GM19023 (cell line): ENCODE measurements around the gene KIZ.

Experiments used
- ATAC-seq: cut with Tn5 transposase; IDR thresholded peaks from one replicate; pipeline ENCODE4 v1.9.1; 2021; ENCODE audit warnings: mild to moderate bottlenecking, moderate library complexity; ENCODE audit not compliant: unreplicated experiment

KIZ gene, protein sequence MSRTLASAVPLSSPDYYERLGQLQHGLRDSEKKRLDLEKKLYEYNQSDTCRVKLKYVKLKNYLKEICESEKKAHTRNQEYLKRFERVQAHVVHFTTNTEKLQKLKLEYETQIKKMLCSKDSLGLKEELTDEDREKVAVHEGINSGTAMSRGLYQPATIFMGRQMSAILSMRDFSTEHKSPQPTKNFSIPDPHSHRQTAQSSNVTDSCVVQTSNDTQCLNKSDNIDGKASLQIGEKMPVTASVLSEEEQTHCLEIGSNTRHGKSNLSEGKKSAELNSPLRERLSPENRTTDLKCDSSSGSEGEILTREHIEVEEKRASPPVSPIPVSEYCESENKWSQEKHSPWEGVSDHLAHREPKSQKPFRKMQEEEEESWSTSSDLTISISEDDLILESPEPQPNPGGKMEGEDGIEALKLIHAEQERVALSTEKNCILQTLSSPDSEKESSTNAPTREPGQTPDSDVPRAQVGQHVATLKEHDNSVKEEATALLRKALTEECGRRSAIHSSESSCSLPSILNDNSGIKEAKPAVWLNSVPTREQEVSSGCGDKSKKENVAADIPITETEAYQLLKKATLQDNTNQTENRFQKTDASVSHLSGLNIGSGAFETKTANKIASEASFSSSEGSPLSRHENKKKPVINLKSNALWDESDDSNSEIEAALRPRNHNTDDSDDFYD

DNA sequence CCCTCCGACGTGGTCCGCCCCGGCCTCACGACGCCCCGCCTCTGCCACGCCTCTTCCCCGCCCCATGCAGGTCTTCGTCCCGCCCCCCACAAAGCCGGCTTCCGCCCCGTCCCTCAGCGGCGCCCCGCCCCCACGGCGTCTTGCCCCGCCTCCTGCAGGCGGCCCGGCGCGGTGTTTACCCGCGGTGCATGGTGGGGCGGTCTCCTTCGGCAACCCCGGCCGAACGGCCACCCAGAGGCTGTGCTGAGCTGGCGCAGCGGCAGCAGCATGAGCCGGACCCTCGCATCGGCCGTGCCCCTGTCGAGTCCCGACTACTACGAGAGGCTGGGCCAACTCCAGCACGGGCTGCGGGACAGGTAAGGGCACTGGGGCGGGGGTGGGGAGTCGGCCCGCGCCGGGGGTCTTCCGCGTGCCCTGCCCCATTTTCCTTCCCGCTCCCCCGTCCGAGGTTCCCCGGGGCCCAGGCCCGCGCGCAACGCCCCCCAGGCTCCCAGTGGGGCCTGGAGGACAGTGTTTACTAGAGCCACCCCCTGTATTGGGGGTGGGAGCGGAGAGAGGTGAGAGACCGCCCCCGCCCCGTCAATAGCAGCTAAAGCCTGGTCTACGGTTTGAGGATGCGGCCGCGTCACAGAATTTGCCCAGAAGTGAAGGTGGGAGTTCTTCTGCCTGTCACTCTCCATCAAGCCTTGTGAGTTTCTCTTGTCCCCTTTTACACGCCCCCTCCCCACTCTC is at the start of gene KIZ:
TSS of gene KIZ (plus strand) at position 234 of the 732 bp plus-strand sequence. CDS start at position 268, 34 bp downstream.
- peak; percentile 98 for ATAC-seq

DNA sequence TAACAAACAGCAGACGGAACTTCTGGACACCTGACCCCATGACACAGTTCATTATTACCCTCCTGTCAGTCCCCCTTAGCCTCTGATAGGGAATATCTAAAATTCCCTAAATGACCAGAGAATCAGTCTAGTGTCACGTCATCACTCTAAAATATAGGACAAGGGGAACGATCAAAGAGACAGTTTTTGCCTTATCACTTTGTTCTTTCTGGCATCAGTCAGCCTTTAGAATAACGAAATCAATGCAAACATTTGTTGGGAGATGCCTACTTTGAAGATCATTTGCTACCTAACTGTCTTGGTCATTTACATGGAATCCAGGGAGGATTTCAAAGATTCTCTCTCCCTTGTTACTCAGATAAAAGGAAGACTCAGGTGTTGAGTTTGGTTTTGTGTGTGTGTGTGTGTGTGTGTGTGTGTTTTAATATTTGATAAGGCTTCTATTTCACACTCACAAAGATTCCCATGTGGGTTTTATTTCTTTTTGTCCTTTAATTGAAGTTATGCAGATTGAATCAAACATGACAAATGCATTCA is 48.0 kb upstream of the KIZ start:
- no peak for ATAC-seq

DNA sequence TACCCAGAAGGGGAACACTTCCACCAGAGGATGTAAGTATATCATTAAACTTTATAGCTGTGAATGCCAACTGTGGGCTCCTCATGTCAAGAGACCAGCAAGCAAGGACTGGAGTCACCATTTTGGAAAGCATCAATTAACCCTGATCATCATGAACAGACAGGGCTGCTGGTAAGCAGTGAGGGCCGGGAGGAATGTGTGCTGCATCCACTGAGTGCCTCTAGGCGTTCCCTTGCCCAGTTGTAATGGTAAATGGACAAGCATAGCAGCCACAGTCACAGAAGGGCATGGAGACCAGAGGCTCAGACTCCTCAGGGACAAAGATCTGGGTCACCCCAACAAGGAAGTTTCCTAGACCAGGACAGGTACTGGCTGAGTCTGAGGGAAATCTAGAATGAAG is 43.3 kb upstream of the KIZ start:
- no peak for ATAC-seq

DNA sequence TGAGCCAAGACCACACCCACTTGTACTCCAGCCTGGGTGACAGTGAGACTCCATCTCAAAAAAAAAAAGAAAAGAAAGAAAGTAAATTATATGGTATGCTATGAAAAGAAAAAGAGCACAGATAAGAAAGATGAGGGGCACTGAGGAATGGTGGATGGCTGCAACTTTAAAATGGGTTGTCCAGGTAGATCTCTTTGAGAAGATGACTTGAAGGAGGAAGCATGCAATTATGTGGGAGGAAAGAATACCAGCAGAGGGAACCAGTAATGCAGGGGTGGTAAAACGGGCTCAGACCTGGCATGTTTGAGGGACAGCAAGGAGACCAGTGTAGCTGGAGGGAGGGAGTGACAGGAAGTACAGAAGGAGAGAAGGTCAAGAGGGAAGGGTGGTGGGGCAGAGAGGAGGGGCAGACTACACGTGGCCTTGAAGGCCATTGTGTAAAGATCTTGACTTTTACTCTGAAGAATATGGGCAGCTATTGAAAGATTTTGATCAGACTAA is 42.0 kb upstream of the KIZ start:
- ATAC-seq, result no peak

DNA sequence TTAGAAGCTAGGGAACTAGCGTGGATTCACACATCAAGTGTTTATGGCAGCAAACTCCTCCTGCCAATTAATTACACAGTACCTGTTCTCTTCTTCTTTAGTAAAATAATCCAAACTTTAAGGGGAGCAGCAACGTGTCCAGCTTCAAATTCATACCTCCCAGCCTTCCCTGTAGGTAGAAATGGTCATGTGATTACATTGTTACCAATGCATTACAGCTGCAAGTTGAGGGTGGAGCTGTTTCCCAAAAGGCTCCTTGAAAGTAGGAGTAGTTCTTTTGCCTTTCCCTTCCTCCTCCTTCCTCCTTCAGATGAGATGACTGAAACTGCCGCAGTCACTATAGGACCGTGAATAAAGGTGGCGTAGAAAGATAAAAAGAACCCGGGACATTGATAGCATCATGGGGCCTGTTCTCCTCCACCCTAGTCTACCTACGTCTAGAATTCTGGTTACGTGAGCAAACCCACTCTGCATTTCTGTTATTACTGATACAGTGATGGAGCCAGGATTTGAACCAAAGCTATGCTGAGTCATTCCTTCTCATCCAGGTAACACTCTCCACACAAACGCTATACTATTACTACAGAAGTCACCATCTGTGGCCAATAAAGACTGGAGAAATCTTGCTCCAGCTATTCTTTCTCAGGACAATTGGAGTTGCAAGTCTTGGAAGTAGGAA is 37.9 kb upstream of the KIZ start:
- no peak for ATAC-seq

DNA sequence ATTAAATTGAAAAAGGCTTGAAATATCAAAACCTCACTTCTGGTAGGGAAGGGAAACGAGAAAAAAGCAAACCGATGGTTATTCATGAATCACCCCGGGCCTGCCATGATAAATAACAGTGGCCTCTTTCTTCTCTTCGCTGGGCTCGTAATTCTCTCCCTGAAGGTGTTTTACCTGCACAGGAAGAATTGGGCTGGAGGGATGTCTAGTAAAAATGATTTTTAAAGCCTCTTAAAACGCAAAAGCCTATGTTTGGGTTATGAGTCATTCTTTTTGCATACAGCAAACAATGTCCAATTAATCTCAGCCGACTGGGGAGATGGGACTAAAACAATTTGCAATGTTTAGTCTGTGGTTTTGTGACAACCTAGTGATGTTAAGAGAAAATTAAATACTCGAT is 36.5 kb upstream of the KIZ start:
- ATAC-seq, result no peak

DNA sequence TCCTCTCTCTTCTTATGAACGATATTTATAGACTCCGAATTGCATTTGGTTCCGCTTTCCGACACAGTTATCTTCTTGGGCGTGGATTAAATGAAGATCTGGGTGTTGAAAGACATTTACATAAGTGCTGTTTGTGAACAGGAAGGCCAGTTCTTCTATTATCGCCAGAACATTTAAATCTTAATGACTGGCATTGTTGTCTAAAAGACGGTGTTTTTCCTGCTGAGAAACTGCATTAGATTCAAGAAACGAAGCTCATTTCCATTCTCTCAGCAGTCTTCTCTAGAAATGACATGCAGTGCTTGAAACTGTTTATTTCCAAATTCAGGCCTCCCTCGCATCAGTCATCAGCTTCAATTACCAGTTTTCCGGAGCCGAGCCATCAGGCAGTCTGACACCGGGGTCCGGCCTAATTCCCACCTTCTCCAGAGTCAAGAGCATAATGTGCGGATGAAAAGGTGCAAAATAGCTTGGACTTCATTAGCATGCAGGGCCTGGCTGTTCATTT is 35.7 kb upstream of the KIZ start:
- ATAC-seq, result no peak

DNA sequence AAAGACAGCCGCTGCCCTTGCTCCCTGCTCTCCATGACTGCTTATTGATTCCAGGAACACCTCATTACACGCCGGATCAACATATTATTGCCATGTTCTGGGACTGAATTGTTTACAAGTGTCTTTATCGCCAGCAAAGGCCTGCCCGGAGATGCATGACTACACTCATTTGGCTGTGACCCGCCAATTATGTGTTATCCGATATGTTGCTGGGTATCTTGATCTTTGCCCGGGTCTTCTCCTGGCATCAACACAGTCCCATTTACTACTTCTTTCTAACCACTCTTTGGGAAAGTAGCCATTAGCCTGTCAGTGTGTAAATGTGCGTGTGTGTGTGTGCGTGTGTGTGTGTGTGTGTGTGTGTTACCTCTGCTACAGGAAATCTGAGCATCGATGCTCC is 35.2 kb upstream of the KIZ start:
- no peak for ATAC-seq

DNA sequence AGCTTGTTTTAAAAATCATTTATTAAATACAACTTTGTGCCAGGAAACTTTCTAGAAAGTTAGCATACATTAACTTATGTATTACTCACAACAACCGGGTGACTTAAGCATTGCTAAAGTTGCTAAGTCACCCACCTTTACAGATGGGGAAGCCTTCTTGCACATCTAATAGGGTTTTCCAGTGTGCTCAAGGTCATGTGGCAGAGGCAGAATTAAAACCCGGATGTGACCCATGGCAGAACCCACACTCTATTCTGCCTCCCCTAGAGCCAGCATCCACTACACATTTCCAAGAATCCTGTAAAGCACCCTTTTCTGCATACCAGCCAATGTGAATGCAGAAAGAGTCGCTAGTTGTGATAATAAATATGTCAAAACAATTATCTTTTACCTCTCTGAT is 33.1 kb upstream of the KIZ start:
- ATAC-seq, result no peak

DNA sequence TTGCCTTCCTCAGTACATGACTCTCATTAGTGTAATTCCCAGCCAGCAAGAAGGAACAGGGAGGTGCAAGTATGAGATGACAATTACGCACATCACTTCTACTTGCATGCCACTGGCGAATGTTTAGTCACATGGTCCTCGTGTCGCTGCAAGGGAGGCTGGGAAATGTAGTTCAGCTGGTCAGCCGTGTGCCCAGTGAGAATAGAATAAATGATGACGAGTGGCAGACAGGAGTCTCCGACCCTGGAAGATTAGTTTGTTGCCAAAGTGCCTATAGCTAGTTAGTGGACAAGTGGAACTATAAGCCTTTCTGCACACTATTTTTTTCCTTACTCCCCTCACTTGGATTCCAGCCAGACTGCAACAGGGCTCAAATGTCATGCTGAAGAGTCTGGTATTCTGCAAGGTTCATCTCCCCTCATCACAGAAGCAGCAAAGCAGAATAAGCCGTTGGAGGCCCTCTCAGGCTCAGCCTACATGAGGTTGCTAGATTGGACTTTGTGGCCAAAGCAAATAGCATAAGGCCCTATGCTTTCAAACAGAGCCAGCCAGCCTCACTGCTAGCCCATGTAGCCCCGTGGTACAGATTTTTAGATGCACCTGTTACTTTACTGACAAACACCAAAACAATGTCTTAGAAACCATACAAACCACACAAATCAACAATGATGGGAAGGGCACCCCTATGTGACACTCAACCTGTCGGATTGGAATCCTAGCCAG is 29.4 kb upstream of the KIZ start:
- no peak for ATAC-seq

DNA sequence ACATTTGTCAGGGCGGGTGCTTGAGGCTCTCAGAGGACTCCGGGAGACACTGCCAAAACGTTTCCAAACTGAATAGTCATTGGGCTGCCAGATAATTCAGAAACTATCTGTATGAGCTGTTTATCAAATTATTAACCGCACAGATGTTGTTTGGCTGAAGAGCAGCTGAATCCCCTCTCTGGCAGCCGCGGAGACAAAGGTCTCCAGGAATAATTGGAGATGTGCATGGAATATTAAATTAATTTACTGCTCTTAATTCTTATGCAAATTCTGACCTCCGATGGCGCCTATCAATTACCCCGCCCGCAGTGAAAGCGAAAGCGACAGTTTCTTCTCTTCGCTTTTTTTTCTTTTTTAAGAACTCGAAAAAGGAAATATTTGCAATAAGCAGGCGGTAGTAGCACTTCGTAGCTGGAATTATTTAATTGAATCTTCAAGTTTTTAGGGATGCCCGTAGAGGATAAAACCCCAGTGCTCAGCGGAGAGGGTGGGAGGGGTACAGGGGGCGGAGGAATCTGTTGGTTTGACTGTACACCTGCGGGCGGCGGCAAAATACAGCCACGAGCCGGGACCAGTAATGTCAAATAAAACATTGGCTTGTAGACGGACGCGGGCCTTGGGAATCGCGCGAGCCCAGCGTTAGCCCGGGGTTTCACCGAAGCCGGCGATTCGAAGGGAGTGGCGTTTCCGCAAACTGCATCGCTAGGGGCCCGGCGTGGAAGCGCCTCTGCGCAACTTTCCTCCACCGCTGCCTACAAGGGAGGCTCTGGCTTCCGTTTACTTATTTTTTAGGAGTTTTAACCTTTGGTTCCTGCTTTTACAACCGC is 25.9 kb upstream of the KIZ start:
- ATAC-seq, result peak; percentile 42

DNA sequence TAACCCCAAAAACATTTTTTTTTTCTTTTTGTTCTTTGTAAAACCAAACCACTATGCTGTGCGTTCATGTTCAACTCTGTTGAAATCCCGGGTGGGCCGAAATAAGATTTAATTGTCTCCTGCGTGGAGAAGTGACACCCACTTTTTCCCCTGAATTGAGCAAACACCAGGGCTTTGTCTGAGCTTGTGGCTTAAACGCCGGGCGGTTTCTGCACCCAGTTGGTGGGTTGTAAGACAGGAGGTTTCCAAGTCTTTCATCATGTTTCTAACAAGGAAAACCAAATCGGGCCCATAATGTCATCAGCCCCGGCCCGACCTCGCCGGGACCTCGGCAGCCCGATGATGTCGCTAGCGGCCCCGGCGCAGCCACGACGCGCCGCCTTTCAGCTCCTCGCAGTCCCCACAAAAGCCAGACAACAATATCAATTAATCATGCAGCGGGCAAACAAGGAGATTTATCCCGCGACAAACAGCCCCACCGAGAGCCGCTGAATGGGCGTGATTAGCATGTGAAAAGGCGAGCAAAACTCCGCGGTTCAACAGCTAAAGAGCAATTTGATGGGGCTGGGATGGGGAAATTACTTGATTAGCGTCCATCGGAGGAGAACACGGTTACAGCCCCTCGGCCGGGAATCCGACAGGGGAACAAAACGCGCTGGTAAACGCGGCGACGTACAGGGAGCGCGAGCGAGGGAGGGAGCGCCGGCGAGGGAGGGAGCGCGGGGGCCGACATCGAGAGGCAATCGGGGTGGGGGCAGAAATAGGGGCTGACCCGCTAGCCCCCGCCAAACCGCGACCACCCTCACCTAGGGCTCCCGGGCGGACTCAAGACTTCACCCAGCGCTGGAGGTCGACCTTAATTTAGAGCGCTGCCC is 25.1 kb upstream of the KIZ start:
- no peak for ATAC-seq

DNA sequence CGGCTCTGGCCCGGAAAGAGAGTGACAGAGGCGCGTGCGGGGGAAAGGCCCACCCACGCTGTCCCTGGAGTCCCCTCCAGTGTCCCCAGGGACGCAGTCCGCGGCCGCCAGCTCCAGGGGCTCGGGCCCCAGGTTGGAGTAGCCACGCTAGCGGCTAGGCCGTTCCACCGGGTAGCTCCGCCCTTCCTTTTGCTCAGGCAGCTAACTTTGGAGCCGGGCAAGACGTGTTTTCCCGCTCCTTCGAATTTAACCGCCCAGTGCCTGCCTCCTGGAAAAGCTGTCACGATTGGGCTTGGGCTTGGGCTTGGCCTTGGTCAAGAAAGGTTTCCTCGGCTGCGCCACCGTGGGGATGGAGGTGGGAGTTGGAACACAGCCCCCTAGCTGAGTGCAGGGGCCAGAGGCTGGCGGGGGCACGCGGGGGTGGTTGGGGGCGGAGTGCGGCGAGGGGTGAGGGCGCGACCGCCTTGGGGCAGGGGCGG is 24.4 kb upstream of the KIZ start:
- ATAC-seq, result no peak

DNA sequence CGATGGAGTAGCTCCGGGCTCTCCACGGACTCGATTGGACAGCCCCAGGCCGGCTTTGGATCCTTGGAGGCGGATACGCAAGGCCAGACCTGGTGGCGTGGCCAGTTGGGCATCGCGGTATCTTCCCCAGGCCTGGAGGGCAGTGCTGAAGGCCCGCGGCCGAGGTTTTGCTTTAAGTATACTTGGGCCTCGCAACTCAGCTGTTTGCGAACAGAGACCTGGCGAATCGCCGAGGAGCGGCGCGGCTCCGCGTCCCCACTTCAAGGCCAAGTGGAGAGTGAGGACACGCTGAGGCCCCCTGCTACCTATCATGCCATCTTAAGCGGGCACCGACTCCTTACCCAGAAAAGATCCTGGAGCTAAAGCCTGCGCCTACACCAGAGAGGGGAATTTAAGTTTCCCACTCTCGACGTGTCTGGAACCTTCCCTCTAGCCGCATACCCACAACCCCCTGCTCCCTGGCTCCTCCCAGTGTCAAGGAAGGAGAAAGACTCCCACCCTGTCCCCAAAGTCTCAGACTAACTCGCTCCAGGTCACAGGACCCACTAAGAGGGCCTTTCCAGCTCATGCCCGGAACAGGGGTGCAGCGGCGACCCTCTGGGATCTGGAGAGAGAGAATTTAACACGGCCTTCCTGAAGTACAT is 23.8 kb upstream of the KIZ start:
- no peak for ATAC-seq

DNA sequence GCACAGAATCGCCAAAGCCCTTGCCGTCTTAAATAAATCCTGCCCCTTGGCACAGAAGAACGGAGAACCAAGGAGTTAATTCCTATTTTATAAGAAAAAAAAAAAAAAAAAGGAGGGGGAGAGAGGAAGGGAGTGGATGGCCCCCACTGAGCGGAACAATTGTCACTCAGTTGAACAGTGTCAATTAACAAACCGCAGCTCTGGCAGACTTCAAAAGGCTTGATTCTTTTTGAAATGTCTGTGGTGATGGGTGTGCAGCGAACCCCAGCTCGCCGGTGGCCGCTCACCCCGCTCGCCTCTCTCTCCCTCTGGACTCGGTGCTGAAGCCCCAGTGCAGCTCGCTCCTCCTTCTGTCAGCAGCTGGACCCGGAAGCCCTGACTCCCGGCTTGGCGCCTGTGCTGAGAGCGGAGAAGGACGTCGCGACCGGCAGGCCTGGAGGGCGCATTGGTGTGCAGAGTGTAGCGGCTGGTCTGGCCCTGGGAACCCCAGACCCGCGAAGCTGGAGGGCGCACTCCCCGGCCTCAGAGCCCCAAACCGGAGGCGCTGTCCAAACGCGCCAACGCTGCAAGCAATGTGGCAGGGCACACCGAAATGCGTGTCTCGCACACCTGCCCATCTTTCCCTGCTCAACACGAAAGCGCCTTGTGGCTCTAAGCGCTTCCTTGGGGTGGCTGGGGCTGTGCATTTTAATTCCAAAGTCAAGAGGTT is 23.1 kb upstream of the KIZ start:
- no peak for ATAC-seq

DNA sequence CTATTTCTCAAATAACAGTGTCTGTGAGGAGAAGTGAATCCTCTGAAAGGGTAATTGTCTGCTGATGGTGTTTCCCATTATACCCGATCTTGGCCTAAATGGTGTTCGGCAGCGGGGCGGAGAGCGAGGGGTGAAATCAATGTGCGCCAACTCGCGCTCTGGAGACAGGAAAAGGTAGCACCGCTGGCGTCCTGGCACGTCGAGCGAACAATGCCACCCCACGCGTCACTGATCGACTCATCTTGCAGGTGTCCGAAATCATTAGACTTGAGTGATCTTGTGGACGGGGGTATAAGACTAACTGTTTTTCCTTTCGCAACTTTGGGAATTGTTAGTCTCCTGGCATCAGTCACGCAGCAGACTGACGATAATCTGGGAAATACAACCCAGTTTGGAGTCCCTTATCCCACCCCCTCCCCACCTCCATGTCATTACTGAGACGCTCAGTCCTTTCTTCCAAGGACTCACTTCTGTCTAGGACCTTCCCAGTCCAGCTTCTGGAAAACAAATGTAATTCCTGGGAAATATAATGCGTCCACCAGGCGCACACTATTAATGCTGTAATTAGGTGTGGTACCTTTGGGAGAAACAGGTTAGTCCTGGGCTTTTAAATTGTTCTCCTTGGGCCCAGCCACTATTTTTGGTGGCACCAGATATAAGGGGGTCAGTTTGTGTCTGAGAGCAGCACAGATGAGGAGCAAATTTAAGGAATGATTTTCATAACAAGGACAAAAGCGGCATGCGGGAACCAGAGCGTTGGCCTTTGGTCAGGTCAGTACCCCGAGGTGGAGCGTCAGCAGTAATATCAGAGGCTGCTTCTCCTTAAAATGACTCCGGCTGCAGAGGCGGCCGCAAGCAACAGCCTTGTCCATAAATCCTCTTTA is 22.1 kb upstream of the KIZ start:
- no peak for ATAC-seq
